Cerebellar nuclear complex (tissue), 1 donor: ENCODE measurements around the gene TBC1D5.
"Not testable (repeated sequence)": the region's sequence is repeated elsewhere in the genome, so short reads cannot be mapped to it uniquely, and the experiment has no call there.

Experiments used
- DNase-seq, 2 experiments: peaks; one replicate each; lab custom pipeline; 2025; lab: John Stamatoyannopoulos, UW

The TBC1D5 gene

DNA sequence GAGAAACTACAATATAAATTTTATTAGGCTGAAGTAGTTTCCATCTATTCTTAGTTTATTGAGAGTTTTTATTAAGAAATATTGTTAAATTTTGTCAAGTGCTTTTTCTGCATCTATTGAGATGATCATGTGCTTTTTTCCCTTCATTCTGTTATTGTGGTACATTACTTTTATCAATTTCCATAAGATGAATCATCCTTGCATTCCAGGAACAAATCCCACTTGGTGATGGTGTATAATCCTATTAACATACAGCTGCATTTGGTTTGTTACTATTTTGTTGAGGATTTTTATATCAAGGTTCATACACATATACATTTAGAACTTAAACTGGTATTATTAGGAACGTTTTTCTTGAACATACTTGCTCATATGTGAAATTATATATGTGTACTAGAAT lies 199.8 kb downstream of the TBC1D5 start:
- no peak for DNase-seq

DNA sequence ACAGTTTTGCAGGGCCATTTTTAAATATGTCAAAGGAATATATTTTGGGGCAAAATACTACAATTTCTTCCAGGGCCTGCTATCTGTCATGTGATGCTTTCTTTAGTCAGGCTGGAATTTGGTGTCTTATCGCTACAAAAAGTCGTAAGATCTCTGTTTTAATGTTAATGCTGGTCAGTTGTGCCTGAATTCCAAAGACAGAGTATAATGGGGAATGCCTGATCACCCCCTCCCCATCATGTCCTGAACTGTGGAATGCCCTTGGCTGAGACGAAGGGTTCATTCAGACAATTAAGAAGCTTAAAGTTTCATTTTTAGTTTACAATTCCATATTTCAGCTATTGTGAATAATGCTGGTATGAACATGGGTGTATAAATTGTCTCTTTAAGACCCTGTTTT lies 203.0 kb downstream of the TBC1D5 start:
- DNase-seq = no peak

DNA sequence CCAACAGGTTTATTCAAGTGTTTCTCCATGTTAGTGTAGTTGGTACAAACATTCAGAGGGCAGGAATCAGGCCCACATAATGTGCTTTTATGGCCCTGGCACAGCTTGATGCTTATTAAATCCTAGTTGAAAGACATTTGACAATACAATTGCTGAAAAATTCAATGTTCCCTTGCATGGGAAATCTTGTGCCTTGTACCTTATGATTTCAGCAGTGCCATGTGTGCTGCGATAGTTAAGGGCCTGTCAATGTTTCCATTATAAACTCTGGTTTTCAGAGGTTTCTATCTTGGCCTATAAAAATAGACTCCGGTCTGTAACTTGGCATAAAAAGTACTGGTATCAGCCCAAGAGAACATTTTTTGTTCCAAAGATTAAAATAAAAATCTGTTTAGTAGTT lies 207.2 kb downstream of the TBC1D5 start:
- DNase-seq = no peak

DNA sequence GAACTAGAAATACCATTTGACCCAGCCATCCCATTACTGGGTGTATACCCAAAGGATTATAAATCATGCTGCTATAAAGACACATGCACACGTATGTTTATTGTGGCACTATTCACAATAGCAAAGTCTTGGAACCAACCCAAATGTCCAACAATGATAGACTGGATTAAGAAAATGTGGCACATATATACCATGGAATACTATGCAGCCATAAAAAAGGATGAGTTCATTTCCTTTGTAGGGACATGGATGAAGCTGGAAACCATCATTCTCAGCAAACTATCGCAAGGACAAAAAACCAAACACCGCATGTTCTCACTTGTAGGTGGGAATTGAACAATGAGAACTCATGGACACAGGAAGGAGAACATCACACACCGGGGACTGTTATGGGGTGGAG lies 210.0 kb downstream of the TBC1D5 start:
- DNase-seq = not testable (repeated sequence)

DNA sequence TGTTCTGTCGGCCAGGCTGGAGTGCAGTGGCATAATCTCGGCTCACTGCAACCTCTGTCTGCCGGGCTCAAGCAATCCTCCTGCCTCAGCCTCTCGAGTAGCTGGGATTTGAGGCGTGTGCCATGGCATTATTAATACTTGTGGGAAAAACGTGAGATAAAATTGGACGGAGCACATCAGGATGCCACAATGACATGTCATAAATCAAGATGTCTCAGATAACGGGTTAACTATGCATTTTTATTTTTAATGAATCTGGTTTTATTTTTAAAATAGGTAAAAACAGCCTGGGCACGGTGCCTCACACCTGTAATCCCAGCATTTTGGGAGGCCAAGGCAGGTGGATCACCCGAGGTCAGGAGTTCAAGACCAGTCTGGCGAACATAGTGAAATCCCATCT lies 212.8 kb downstream of the TBC1D5 start:
- no peak for DNase-seq

DNA sequence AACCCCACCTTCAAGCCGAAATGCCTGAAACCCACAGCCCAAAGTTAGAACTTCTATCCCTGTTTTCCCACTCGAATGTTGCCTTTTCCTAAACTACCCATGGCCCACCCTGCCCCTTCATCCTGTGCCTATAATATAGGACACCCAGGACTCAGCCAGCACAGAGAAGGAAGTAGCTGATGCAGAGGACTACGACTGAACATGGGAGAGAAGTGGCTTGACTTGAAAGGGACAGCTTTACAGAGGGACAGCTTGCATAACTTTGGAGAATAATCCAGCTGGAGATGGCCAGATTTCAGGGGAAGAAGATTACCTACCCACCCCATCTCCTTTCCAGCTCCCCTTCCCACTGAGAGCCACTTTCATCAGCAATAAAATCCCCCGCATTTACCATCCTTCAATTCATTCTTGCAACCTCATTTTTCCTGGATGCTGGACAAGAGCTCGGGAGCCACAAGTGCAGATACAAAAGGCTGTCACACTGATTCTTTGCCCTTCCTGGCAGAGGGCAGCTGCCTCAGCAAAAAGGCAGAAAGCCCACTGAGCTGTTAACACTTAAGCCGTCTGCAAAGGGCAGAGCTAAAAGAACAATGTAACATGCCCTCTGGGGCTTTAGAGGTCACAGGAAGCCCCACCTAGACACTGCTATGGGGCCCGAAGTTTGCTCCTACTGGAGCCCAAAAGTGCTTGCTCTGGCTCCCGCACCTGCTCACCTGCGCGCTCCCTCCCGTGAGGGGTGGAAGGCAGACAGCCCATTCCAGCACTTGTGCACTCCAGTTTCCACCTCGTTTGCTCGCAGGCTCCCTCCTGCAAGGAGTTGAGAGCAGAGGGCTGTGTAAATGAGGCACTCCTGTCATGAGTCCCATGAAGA lies 224.0 kb downstream of the TBC1D5 start:
- DNase-seq = peak in 1 of 2 experiments; percentile 4

DNA sequence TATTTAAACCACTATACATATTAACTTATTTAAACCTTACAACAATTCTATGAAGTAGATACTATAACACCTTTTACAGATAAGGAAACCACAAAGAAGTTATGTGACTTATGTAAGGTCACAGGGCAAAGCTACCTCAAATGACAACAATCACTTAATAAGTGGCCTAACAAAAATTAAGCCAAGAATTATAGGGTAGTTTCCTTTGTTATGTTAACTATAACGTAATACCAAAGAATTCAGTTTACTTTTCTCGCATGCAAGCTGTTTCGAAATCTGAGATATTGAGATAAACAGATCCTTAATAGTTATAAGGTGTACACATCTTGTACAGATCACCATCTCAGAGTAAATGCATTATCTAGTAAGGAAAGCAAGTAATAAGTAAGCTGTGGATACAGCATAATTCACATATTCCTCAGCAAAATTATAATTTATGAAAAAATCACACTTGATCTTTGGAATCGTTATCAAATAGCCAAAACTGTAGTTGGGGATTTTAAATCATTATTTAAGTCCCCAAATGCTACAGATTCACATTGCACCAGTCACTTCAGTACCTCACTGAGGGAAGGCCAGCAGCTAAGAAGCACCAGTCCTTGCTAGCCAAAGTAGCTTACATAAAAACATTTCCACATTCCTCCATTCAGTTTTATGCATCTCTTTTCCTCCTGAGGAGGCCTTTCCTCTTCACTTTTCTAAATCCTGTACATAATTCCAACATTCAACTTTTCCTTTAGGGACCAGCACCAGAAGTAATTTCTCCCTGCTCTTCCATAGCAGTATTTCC lies 226.8 kb downstream of the TBC1D5 start:
- no peak for DNase-seq

DNA sequence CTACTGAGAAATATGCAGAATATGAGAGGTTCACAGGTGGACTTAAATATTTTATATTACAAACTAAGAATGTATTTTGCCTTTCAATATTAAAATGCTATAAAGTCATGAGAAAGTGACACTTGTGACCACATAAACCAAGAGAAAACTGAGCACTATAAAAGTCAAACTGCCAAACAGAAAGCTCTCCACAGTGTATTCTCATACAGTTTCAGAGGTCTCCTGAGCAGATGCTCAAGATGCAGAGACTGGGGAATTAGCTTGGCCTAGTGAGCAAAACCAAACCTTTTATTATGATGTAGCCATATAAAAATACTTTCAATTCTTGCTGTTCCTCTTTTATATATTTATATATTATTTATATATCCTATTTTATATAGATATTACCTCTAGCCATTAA lies 227.8 kb downstream of the TBC1D5 start:
- DNase-seq = no peak

DNA sequence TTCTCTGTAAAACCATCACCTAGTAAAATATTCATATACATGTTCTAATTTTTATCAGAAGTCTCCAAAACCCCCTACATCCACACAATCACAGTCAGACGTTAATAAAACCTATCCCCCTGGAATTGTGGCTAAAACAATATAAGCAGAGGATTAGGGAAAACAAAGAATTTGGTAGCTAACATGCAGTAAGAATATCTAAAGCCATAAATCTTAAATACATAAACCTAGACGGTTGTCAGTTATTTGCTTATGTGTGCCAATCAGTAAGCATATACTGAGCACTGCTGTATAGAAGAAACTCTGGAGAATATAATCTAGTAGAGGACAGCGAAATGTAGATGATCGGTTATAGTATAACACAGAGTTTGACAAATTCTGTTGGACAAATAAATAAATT lies 232.2 kb downstream of the TBC1D5 start:
- no peak for DNase-seq

DNA sequence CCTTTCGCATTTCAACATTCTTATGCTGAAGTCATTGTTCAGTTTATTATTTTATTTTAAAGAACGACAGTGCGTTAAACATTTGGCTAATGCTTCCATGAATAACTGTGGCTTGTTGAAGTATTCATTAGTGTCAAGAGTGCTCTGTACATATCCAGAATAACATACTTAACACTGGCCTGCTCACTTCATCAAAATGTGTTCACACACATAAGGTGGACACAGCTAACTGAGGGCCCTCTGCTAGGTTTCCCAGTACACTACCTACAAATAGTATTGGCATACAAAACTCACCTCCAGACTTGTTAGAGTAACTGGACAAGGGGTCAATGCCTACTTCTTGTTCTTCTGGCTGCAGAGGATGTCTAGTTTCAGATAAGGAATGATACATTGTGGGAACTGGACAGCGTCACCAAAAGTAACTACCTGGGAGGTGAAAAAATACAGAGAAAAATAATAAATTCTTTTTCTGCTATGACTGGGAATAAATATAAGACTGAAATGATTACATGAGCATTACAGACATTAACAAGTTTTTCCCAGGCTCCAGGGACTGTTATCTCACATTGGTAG lies 234.2 kb downstream of the TBC1D5 start:
- no peak for DNase-seq

DNA sequence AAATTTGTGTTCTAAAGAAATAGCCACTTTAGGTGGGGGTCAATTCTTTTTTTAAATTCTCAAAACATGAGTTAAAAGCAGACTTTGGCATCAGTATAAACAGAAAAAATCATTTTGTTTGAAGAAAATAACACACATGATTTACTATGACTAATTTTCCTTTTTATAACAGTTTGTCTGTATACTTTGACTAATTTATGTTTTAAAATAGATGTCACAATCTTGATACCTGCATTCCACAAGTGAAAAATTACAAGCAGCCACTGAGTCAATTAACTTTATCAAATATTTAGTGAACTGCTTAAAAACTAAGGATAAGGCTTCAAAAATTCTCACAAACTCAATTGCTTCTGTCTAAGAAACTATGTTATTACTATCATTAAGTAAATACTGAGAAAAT lies 235.0 kb downstream of the TBC1D5 start:
- DNase-seq = no peak

DNA sequence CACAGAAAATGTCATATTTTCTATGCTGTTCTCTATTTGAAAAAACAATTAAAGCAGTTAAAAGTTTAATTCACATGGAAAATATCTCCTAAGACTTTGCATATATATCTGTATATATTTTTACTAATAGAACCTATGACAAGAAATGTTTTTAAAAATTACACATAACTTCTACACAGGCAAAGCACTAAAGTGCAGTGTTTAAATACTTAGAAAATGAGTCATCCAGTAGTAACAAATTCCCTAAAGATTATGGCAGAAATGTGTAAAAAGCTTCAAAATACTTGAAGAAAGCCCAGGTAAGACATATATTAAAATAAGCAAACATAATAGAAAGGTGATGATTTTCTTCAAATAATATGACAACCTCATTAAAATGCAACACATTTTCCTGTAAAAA lies 236.6 kb downstream of the TBC1D5 start:
- DNase-seq = no peak

DNA sequence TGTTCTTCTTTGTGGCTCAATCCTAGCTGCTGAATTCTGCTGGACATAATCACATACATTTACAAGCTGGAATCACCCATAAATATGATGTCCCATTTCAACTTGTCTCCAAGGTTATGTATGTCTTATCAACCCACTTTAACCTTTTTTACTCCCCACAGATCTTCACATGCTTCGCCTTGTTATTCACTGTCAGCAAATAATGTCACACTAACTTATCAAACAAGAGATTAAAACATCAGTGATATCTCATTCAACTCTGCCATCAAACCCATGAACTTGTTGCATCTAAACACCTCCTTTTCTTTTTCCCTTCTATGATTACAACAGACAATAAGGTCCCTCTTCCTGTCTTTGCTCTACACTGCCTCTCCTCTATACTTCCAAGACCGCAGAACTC lies 240.7 kb downstream of the TBC1D5 start:
- DNase-seq = no peak

DNA sequence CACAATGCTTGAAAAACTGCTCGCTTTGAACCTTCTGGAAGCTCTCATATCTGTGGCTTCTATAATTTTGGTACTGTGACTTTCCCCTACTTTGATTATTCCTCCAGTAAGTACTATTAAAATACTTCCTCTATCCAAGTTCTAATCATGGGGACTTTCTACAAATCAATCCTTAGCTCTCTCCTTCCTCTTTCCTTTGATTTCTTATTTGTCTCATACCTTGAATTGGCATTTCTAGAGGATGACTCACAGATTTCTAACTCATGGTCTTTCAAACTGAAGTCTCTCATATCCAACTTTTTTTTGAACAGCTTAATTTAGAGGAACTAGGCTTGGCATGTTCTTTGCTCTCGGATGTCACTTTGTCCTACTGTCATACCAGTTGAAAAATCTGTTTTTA lies 241.8 kb downstream of the TBC1D5 start:
- no peak for DNase-seq

DNA sequence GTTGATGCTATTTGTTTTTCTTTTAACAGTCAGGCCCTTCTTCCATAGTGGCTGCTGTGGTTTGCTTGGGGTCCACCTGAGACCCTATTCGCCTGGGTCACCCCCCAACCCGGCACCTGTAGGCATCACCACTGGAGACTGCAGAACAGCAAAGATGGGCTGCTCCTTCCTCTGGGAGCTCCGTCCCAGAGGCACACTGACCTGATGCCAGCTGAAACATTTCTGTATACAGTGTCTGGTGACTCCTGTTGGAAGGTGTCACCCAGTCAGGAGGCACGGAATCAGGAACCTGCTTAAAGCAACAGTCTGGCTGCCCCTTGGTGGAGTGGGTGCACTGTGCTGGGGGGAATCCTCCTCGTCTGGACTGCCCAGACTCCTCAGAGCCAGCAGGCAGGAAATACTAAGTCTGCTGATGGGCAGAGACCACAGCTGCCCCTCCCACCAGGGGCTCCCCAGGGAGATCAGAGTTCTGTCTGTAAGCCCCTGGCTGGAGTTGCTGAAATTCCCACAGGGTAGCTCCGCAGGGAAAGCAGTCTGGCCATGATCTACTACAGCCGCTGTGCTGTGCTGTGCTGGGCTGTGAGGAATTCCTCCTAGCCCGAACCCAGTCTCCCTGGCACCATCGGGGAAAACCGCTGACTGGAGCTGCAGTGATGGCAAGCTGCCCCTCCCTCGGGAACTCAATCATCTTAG lies 248.2 kb downstream of the TBC1D5 start:
- DNase-seq = no peak

DNA sequence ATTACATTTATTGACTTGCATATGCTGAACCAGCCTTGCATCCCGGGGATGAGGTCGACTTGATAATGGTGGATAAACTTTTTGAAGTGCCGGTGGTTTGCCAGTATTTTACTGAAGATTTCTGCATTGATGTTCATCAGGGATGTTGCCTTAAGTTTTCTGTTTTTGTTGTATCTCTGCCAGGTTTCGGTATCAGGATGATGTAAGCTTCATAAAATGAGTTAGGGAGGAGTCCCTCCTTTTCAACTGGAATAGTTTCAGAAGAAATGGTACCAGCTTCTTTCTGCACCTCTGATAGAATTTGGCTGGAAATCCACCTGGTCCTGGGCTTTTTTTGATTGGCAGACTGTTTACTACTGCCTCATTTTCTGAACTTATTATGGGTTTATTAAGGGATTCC lies 250.8 kb downstream of the TBC1D5 start:
- DNase-seq = no peak

DNA sequence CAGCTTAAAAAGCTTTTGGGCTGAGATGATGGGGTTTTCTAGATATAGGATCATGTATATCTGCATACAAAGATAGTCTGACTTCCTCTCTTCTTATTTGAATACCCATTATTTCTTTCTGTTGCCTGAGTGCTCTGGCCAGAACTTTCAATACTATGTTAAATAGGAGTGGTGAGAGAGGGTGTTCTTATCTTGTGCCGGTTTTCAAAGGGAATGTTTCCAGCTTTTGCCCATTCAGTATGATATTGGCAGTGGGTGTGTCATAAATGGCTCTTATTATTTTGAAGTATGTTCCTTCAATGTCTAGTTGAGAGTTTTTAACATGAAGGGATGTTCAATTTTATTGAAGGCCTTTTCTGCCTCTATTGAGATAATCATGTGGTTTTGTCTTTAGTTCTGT lies 251.2 kb downstream of the TBC1D5 start:
- DNase-seq = not testable (repeated sequence)

DNA sequence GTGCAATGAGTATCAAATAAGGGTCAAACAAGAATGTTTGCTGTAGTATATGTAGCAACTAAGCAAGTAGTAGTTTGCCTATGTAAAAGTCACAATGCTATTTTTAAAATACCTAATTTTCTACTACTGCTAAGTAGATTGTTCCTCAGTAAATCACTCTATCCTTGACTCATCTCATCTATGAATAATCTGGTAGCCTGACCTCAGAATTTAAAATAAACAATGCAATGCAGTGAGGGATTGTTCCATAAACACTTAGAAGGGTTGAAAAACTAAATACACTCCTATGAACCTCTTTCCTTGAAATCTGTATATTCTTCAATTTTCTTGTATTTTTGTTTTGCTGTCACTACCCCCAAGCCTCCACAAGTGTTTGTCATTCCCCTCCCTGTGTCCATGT lies 253.3 kb downstream of the TBC1D5 start:
- DNase-seq = no peak

DNA sequence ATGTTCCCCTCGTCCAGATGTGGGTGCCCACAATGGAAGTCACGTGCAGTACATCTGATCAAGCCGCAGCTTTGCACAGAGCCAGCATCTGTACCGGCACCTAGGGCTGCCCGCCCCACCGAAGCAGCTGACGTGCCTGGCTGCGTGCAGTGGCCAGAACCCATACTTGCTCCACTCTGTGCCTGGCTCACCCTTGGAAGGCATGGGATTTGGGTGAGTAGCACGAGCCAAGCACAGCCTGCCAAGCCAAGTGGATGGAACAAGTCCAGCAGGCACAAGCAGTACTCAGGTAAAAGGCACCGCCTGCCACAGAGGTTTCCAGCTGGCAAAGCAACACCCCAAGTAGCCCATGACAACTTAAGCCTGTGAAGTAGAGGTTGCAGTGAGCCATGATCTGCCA lies 261.3 kb downstream of the TBC1D5 start:
- no peak for DNase-seq

DNA sequence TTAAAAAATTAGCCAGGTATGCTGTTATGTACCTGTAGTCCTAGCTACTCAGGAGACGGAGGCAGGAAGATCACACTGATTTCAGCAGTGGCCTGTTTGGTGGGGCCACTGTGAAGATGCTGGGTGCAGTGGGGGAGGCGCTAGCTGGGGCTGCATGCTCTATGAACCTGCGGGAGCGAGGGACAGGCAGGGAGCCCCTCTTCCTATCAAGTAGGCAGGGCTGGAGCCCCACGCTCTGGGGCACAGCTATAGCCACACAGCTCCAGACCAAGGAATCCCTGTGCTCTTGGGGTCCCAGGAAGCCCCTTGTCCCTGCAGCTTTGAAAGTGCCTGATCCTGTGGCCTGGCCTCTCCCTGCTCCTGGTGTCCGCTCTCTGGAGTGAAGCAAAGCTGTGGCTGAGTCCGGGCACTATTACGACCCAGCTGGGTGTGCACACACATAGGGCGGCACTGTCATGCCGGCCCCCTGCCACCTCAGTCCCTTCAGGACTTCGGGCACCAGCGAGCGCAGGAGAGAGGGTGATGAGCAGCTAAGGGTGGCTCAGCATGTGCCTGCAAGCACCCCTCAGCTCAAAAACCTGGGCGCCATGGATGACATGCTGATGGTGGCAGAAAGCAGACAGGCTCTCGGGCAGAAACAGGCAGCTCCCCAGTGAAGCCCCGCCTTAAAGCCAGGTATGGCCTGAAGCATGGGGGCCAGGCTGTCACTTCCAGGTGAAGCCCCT lies 262.6 kb downstream of the TBC1D5 start:
- DNase-seq = no peak

DNA sequence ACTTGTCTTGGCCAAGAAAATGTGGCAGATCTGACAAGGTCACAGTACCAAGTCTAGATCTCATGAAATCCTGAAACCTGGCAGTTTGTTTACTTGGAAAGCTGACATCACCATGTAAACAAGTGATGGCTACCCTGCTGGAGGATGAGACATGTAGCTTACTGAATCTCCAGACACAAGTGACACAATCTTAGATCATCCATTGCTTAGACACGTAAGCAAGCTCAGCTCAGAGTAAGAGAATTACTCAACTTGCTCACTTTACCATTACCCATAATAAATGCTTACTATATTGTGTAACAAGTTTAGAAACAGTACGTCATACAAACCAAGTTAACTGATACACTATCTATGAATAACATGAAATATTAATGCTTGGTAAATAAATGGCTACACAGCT lies 263.8 kb downstream of the TBC1D5 start:
- DNase-seq = no peak

DNA sequence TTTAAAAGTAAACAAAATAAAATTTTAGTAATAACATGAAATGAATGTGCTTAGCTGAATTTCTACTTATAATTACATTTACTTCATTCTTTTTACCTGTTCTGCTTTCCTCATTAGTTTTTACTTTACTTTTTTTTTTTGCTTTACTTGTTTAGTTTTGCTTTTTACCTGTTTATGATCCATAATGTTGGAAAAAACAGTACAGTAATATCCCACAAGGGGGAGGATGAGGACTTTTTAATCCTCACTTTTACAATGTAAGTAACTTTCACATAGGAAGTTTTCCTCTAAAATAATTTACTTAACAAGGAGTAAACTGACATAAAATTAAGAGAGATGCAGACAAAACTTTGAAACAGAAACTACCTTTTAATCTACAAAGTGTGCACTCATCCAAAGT lies 268.7 kb downstream of the TBC1D5 start:
- DNase-seq = no peak
